GM21737 (cell line): ENCODE measurements around the gene MICAL3.

Experiments used
- ATAC-seq: cut with Tn5 transposase; IDR thresholded peaks from one replicate; pipeline ENCODE4 v1.9.1; 2021; ENCODE audit warnings: mild to moderate bottlenecking, moderate library complexity; ENCODE audit not compliant: unreplicated experiment

Gene MICAL3

DNA sequence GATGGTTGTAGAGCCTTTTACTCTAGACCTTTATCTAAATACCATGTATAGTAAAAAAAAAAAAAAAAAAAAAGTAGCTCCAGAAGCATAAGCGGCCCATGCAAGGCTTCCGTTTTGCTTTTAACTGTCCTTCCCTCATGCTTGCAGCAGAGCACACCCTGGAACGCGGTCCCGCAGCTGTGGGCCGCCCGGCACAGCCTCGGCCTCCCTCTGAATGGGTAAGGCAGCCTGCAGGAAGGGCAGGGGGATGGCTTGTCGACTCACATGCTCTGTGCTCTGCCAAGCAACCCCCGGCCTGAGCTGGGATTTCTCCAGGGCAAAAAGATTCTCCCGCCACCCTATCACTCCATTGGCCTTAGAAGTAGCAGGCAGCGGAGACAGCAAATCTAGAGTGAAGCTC, 148.7 kb downstream of the MICAL3 start:
- no peak for ATAC-seq

DNA sequence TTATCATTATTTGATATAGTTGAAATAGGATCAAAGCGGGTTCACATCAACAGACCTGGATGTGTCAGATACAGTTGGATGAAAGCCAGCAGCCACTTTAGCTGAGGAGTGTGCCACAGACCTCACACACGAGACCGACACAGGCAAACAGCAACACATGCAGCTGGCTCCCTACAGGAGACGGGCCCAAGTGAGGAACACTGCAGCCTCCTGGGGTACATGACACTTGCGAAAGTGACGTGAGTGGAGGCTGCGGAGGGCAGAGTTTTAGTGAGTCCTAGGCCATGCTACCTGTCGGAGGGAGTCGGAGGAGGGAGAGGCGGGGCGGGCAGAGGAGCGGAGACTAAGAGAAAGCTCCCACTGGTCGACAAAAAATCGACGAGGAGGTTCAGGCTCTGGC, 149.2 kb downstream of the MICAL3 start:
- no peak for ATAC-seq

DNA sequence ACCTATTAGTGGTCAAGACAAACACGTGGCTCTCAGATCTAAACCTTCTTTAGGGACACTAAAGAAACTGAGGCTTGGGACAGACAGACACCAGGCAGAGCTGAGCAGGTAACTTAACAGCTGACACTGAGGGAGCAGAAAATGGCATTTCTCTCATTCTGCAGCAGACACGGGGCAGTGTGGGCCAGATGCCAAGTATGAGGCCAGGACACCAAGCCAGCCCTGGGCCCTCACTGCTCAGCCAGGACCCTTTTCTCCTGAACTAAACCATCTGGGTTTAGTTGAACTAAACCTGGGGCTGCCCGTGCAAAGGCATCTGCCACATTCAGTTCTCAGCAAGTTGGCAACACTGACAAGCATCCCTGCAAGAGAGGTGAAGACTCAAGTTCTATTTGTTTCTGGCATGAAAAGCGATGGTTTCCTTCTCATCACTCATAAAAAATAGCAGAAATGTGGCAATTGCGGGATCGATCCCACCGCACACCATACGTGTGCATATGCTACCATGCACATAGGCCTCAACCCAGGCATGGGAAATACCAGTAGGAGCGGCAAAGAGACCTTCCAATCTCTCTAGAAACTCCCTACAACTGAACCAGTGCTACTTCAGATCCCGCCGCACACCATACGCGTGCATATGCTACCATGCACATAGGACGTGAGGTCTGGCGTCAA, 150.0 kb downstream of the MICAL3 start:
- ATAC-seq = no peak

DNA sequence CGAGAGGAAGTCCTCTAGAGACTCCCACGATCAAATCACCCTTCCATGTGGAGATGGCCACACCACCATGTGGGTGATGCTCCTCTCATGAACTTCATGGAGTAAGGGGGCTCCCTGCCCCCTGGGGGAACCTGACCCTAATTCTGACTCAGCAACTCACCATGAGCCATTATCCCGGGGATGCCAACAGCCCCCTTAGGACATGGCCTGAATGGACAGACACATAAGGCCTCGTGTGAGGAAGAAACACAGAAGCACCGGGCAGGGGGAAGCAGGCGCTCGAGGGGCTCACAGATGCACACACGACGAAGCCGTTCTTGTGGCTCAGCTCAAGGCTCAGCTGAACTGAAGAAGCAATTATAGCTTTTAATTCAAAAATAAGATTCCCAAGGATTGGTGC, 150.6 kb downstream of the MICAL3 start:
- no peak for ATAC-seq

DNA sequence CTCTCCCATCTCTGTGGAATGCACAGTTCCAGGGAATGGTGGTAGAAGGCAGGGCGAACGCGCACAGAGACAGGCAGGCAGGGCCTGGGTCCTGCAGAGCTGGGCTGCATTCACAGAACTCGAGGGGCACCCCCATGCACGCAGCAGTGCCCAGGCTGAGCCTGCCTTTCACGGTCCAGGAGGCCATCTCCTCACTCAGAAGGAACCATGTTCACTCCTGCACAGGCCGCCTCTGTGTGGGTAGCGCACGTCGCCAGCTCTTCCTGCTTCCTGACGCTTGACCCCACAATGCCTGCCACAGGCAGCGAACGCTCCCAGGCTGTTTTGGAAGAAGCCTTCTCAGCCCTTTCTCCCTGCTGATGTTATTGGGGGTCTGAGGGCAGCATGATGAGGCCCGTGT, 151.2 kb downstream of the MICAL3 start:
- no peak for ATAC-seq

DNA sequence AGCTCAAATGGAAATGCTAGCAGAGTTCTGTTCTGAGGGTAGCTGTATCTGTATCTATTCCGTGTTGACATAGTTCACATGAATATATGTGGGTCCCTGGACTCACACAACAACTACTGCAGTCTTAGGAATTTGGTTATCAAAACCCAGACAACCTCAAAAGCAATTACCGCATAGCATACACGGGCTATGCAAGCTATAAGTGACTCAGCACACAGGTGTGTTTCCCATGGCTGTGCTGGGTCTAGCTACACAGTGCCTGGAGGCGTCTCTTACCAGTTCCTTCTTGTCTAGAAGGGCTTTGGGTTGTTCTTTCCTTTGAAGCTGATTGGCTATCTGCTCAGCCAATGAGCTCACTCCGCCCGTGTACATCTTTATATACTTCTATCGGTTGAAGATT, 151.9 kb downstream of the MICAL3 start:
- ATAC-seq = no peak

DNA sequence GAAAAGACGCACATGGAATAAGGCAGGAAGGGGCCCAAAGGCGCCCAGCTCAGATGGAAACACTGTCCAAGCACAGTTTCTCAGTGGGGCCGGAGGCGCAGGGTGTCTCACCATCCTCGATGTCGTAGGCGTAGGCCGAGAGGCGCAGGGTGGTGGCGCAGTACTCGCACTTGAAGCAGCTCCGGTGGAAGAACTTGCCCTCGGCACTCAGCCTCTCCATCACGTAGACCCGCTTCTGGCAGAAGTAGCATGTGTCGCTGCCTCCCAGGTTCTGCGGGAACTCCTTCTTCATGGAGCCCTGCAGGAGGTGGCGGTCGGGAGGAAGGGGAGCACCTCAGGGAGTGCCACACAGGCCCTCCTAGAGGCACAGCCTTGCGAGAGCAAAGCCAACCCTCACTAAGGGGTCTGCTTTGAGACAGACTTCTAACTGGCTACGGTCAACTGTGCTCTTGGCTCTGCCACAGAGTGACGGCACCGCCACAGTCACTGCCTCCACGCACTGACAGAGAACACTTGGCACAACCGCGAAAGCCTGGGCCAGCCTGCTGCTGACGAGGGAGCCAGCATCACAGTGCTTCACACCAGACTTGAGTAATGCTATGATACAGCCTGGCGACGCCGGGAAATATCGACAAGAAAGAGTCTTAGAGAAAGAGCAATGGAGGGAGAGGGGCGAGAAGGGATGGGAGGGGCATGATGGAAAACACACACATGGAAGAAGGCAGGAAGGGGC, 152.5 kb downstream of the MICAL3 start:
- ATAC-seq = no peak

DNA sequence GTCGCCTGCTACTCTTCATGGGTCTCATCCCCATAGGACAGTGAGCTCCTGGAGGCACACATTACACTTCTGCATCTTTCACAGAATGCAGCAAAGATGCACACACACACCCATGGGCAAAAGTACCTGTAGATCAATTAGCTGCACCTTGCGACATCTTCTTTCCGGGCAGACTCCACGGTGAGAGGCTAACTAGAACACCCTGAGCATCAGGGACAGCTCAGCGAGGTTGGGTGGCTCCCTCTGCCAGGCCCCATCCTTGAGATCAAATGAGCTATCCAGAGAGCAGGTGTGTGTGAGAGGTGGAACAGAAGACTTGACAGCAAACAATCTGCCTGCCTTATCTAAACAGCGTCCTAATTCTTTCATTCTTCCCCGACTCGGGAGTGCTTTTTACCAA, 154.0 kb downstream of the MICAL3 start:
- no peak for ATAC-seq

DNA sequence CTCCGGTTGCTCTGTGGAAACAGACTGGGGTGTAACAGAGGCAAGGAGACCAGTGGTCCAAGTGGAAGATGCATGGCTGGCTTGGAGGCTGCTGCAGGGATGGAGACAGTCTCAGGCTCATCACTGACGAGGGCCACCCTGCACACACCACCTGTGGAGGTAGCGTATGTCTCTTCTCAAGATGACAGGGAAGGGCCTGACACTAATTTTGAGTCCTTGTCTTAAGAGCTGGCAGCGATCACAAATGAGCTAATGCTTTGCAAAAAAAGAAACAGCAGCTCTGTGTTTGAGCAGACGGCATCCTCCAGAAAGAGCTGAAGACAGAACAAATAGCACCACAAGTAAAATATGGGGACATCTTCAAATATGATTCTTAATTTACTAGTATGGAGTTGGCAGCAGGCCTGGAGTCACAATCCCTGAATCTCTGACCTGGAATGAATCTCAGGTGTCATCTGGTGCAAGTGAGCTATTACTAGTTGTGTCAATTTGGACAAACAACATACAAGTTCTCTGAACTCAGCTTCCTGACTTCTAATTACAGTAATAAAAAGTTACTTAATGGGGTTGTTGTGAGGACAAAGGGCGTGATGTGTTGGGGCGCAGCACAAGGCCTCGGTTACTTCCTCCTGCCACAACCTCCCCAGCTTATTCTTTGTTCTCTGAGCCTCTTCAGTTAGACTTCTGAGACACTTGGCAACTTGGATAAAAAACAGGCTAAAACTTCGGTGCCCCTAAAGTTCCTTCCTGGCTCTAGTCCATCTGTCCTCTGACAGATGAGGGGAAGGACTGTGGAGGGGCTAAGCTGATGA, 154.9 kb downstream of the MICAL3 start:
- no peak for ATAC-seq

DNA sequence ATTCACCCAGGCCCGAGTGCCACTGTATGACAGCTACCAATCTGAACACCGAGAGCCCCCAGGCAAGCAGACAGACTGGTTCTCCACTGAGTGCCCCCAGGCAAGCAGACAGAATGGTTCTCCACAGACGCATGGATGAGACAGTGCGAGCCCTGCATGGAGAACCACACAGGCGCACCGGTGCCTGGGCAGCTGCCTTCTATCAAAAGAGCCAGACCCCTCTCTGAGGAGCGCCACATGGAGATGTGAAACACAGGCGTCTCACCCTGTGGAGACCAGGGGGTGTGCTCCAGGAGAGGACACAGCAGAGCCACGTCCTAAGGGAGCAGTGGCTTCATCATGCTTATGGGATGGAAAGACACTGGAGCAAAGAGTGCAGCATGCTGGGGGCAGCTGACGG, 155.6 kb downstream of the MICAL3 start:
- no peak for ATAC-seq

DNA sequence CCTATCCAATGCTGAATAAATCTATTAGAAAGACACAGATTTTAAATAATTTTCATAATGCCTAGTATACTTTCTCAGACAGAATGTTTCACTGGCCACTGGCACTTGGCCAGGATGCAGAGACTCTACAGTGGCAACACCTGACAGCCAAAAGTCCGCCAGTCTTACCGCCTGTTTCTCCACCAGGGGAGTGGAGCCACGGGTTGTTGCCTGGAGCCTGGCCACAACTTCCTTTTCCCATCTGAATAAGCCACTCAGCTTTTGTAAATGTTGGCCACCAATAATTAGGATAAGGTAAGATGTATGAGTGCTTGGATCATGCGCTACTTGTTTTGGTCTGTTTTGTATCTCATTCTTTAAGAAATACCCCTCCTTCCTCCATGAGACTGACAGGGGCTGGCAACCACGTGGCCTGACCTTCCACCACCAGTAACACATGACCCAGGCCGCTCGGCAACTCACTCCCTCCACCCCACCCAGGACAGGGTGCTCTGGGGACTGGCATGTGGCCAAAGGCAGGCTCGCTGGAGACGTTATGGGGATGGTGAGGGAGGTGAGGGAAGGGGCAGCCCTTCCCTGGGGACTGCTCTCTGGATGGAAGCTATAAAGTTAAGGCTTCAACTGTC, 157.1 kb downstream of the MICAL3 start:
- no peak for ATAC-seq

DNA sequence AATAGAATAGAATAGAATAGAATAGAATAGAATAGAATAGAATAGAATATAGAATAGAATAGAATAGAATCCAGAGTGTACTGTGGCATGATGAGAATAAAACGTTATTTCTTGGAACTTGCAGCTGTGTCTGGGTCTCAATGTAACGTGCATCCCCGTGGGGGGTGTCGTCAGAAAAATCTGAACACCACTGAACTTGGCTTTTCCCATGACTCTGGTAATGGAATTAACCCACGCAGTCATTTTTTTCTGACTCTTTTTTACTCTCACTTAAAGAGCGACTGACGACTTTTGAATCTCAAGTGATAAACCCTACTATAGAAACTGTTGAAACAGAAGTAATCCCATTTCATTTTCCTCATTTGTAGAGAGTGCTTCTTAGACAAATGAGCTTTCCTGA, 157.7 kb downstream of the MICAL3 start:
- ATAC-seq = no peak

DNA sequence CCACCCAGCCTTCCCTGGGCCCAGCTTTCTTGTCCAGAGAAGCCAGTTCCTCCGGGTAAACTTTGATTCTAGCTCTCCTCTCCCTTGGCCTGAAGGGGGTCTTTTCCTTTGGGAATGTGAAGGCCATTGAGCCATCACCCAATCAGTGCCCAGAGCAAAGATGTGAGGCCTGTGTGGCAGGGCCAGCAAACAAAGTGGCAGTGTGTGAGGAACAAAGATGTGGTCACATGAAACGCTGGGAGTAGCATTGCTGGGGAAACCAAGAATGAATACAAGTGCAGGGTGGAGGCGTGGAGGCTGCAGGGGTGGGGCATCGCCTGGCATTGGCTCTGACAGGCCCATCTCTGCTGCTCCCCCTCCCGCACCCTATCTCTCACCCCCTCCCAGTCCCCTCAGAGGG, 158.2 kb downstream of the MICAL3 start:
- ATAC-seq = no peak

DNA sequence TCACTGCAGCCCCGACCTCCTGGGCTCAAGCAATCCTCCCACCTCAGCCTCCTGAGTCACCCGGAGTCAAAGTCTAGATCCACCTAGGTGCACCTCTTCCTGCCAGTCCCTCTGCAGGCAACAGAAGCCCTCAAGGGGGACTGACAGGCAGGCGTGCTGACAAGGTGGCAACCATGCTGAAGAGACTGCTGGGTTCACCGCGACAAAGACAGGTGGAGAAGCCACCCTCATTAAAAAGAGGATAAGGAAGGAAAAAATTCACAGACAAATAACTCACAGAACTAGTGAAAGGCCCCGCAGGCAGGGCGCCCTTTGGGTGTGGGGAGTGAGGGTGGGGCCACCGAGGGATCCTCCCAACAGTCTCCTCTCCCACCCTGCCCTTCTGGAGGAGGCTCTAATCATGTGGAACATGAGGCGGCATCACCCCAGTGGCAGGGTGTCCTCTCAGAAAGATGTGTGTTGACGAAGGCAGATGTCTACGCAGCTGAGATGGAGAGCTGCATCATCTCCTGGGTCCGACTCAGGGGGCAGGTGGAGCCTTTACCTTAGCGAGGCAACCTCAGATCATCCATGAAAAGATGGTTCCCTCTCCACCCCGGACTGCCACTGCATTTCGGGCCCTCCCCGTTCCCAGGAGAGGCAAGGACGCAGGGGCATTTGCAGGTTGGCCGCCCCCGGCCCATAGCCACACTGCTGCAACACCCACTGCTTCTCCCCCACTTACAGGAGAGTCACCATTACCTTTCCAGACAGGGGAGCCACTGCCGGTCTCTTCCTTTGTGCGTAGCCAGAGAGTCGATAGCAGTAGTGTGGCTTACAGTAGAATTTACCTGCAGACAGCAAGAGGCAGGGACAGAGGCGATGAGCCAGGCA, 158.9 kb downstream of the MICAL3 start:
- ATAC-seq = no peak

DNA sequence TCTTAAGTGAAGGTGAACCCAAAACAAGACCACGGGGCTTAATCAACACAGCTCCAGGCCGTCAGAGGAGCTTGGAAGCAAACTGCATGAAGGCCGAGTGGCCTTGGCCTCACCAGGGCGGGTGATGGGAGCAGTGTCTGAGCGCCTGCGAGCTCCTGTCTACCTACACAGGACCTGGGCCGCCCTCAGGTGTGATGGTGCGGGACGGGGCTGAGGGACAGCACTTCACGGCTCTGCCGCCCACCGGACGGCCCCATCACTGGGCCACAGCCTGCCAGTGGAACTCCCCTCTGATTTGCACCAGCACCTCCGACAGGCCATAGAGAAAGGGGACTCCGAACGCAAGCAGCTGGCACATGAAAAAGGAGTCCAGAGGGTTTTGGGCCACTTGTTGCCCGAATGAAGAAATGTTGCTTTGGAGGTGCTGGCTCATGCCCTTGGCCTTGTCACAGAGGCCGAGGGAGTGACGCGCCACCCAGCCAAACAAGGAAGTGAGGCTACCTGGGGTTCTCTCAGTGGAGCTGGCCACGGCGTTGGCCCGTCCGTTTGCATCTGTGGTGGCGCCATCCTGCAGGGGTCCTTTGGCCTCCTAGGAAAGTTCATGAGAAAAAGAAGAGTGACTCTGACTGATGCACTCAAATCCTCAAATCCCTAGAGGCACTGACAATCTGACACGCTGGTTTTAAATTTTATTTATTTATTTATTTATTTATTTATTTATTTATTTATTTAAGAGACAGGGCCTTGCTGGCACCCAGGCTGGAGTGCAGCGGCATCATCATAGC, 159.8 kb downstream of the MICAL3 start:
- ATAC-seq = no peak

DNA sequence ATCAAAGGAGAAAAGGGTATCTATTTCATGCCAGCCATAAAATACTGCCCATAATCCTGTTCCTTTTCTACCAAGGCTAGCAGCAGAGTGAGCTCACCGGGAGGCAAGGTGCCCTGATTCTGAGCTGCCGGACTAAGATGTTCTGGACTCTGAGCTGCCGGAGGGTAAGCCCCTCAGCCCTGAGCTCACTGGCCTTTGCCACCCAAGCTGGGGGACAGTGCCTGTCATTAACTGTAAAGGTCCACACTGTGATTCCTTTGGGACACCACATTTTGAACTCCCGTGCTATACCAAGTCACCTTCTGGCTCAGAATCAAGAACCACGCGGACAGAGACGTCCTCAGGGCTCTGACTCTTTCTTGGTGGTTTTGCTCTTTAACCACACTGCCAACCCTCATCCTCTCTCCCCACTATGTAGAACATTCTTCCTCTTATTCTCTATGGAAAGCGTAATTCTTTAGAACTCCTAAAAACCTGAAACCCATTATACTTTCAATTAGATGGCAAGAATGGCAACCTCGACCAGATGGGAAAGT, 161.6 kb downstream of the MICAL3 start:
- ATAC-seq = no peak

DNA sequence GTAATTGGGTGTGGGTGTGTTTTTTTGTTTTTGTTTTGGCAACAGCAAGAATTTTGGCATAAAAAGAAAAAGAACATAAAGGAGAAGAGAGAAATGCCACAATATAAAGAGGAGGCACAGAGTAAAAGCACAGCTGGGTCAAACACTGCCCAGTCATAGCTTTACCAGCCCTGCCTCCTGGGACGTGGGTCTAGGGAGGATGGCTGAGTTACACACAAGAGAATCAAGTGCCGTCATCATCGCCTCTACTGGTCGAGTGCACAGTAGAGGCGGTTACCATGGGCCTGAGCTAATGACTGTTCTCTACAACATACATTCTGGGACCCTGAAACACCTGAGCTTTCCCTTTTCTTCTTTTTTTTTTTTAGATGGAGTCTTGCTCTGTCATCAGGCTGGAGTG, 162.5 kb downstream of the MICAL3 start:
- no peak for ATAC-seq

DNA sequence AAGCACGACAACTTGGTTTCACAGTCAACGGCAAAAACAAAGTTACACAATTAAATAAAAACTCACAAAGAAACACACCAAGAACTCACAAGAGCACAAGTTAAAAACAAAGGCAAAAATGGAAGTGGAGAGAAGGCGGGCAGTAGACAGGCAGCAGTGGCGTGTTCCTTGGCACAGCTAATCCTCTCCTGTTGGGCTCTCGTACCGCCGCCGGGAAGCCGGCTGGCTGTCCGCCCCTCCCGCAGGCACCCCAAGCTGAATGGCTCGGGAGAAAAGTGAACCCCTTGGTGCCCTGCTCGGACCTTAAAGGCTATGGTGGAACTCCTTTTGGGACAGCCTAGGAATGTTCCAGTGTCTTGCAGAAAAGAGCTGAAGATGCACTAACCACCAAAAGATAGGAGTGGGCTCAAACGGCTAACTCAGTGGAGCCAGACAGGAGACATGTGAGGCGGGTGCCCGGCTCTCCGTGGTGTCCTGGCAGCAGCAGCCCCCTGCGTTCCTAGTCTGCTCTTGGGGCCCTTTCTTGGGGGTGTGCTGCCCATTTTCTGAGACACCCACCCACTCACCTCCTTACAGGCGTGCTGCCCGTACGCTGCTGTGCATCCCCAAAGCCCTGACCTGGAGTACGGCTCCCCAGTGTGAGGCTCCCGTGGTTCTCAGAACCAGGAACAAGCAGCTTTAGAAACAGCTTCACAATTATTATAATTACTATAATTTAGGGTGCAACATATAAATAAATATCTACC, 164.0 kb downstream of the MICAL3 start:
- ATAC-seq = no peak

DNA sequence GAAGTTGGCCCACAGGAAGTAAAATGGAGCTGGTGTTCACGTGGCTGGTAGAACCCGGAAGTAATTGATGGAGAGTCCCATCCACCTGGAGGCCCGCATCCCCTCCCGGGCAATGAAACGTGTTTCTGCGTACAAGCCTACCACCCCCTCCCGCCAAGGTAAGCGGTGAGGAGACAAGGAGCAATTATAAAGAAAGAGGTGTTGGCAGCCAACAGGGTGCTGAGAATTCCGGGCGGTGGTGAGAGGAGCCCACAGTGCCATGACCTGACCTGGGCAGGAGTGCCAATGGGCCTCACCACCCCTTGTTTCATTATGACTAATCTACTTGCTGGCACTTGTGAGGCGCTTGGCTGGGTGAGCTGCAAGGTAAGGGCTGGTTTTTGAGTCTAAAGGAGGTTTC, 166.3 kb downstream of the MICAL3 start:
- no peak for ATAC-seq
